Astrocyte (in vitro differentiated cells and primary cell): ENCODE results near the gene BTN3A1.
"Not testable (repeated sequence)": the region's sequence is repeated elsewhere in the genome, so short reads cannot be mapped to it uniquely, and the experiment has no call there.

Source experiments
- CTCF ChIP-seq: IDR thresholded peaks from 2 replicates; pipeline ENCODE4 v1.5.1; 2011; ENCODE audit warnings: low read depth, mild to moderate bottlenecking, inconsistent platforms, low read length, moderate library complexity; ENCODE audit not compliant: insufficient read depth
- EZH2 ChIP-seq: IDR thresholded peaks from 2 replicates; pipeline ENCODE4 v1.6.1; 2012; ENCODE audit warnings: mild to moderate bottlenecking, low read length, inconsistent platforms; ENCODE audit not compliant: insufficient read depth

GRCh38 chr6:26433680-26434079 lies 31.6 kb downstream of the BTN3A1 start:
- not testable (repeated sequence) for TF ChIP-seq CTCF, EZH2
